OCI-LY3 (cell line): ENCODE results near the gene LIN7C.

Experiments used
- EZH2phosphoT487 ChIP-seq: fragments of 200-600 bp; shearing (Covaris generic); IDR thresholded peaks from 2 replicates; pipeline ENCODE4 v1.6.1; 2018; ENCODE audit warnings: antibody characterized with exemption, mixed run types, low read depth
- TF ChIP-seq, protein P1 (sequence below): fragments of 200-600, 300-600 bp; sonication (generic); IDR thresholded peaks from 2 replicates; pipeline ENCODE4 v1.5.1; 2014; ENCODE audit warnings: antibody characterized with exemption, low read length, low read depth

DNA sequence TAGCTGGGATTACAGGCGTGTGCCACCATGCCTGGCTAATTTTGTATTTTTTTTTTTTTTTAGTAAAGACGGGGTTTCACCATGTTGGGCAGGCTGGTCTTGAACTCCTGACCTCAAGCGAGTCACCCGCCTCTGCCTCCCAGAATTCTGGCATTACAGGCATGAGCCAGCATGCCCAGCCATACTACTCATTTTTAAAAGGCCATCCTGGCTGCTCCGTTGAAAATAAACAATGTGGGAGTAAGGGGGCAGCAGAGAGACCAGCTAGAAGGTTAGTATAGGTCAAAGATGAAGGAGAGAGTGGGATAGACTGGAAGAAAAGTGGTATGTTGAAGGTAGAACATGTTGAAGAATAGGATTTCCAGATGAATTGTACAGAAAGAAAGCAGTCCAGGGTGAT, 17.6 kb upstream of the LIN7C start:
- TF ChIP-seq, protein P1, sequence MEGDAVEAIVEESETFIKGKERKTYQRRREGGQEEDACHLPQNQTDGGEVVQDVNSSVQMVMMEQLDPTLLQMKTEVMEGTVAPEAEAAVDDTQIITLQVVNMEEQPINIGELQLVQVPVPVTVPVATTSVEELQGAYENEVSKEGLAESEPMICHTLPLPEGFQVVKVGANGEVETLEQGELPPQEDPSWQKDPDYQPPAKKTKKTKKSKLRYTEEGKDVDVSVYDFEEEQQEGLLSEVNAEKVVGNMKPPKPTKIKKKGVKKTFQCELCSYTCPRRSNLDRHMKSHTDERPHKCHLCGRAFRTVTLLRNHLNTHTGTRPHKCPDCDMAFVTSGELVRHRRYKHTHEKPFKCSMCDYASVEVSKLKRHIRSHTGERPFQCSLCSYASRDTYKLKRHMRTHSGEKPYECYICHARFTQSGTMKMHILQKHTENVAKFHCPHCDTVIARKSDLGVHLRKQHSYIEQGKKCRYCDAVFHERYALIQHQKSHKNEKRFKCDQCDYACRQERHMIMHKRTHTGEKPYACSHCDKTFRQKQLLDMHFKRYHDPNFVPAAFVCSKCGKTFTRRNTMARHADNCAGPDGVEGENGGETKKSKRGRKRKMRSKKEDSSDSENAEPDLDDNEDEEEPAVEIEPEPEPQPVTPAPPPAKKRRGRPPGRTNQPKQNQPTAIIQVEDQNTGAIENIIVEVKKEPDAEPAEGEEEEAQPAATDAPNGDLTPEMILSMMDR, result no peak
- no peak for TF ChIP-seq EZH2phosphoT487
